Panc1 (cell line): ENCODE data around the gene SLC22A25. TPM values are rescaled to one million over a fixed set of nuclear protein-coding genes. Genes with fewer than 3 reads are reported as not detected.
"Not testable (repeated sequence)": the region's sequence is repeated elsewhere in the genome, so short reads cannot be mapped to it uniquely, and the experiment has no call there.

ENCODE experiments used
- ATAC-seq: fragments of 200-7000 bp; cut with Tn5 transposase; 2 replicates; pipeline ENCODE4 v1.9.1; 2020; ENCODE audit warnings: mild to moderate bottlenecking, moderate library complexity
- BruUV-seq: library from RNA; stranded (reverse); fragments of 400-500 nt; replicated peaks from 2 replicates; lab custom pipeline; 2021; lab: Mats Ljungman, UMichigan
- CTCF ChIA-PET: fragments of 300-600 bp; sonication (Branson Sonifier 250); formaldehyde crosslinking; loops from one replicate; lab custom pipeline; 2022; ENCODE audit warnings: antibody characterized with exemption; lab: Charles Lee
- POLR2A ChIA-PET: fragments of 300-600 bp; sonication (Branson Sonifier 250); formaldehyde crosslinking; loops from one replicate; lab custom pipeline; 2022; ENCODE audit warnings: antibody characterized with exemption; lab: Charles Lee
- DNase-seq: peaks from one replicate; pipeline ENCODE4 v3.0.0-alpha.2; 2010; ENCODE audit warnings: low read depth, low spot score
- H3K27ac ChIP-seq: 2 replicates; pipeline ENCODE4 v1.5.1; 2011; ENCODE audit warnings: mild to moderate bottlenecking, low read length, inconsistent platforms
- H3K27me3 ChIP-seq: fragments of 200-500 bp; sonication (Bioruptor generic); 2 replicates; pipeline ENCODE4 v1.6.0; 2014; ENCODE audit warnings: low read length, inconsistent platforms; ENCODE audit not compliant: control insufficient read depth, insufficient read depth
- H3K36me3 ChIP-seq: fragments of 200-500 bp; sonication (Bioruptor generic); 2 replicates; pipeline ENCODE4 v1.5.1; 2014; ENCODE audit warnings: inconsistent platforms, mild to moderate bottlenecking, low read length, moderate library complexity; ENCODE audit not compliant: control insufficient read depth, insufficient read depth
- H3K4me1 ChIP-seq: 2 replicates; pipeline ENCODE4 v1.5.1; 2011; ENCODE audit warnings: inconsistent platforms, mild to moderate bottlenecking, low read length, moderate library complexity; ENCODE audit not compliant: control insufficient read depth, insufficient read depth
- H3K4me3 ChIP-seq, 2 experiments: 2 replicates each; pipeline ENCODE4 v1.5.1; 2011 to 2012; ENCODE audit warnings: low read depth in 2 of 2, low read length in 2 of 2, mild to moderate bottlenecking in 2 of 2, inconsistent platforms in 1 of 2, moderate library complexity in 1 of 2
- H3K9me3 ChIP-seq: fragments of 200-500 bp; sonication (Bioruptor generic); 2 replicates; pipeline ENCODE4 v1.5.1; 2014; ENCODE audit warnings: low read depth, mild to moderate bottlenecking, inconsistent platforms, low read length, moderate library complexity; ENCODE audit not compliant: control insufficient read depth, insufficient read depth
- CTCF ChIP-seq: fragments of 450-650 bp; IDR thresholded peaks from 2 replicates; pipeline ENCODE4 v1.5.1; 2017; ENCODE audit warnings: mild to moderate bottlenecking
- POLR2AphosphoS5 ChIP-seq: IDR thresholded peaks from 2 replicates; pipeline ENCODE4 v1.6.1; 2012; ENCODE audit warnings: mild to moderate bottlenecking, low read depth, low read length, moderate library complexity
- REST ChIP-seq, 2 experiments: IDR thresholded peaks; 2 replicates each; pipeline ENCODE4 v1.6.1; 2011 to 2012; ENCODE audit warnings: low read depth in 2 of 2, control low read depth in 1 of 2, low read length in 1 of 2, mild to moderate bottlenecking in 1 of 2, moderate library complexity in 1 of 2; ENCODE audit not compliant: insufficient read depth in 1 of 2
- SIN3A ChIP-seq: IDR thresholded peaks from 2 replicates; pipeline ENCODE4 v1.6.1; 2012; ENCODE audit warnings: low read depth, mild to moderate bottlenecking, low read length, moderate library complexity, borderline replicate concordance; ENCODE audit not compliant: insufficient read depth
- TCF7L2 ChIP-seq: IDR thresholded peaks from 2 replicates; pipeline ENCODE4 v1.6.1; 2011; ENCODE audit warnings: mild to moderate bottlenecking, low read depth, low read length, inconsistent platforms
- in situ Hi-C: cut with HindIII; loops from 2 replicates; pipeline ENCODE4 v1.10.0; 2016; ENCODE audit warnings: low sequenced_read_pairs, low pct_unique_long_range_greater_than_20kb
- intact Hi-C: fragments of 100-400 bp; cut with micrococcal nuclease; formaldehyde crosslinking; loops from one replicate; pipeline ENCODE4 v1.10.0; 2022; ENCODE audit not compliant: unreplicated experiment
- total RNA-seq: library from RNA; stranded (reverse); gene quantifications from one replicate; pipeline ENCODE4 v1.2.1, GENCODE V29; 2021; ENCODE audit not compliant: unreplicated experiment

SLC22A25 gene
- total RNA-seq, 1 experiment from 2014 or later = not detected

- Histone ChIP-seq H3K27ac (no peak overlapping the region), H3K27me3 (no peaks in the 10 kb centered on the region), H3K9me3 (no peaks in the 10 kb centered on the region), H3K36me3 (no peaks in the 10 kb centered on the region), H3K4me1 (no peaks in the 10 kb centered on the region), H3K4me3 (no peak overlapping the region)
- DNase-seq = no peak
- no TSS peak for BruUV-seq
- intact Hi-C loops = no loop called here
- ATAC-seq = no peak
- POLR2A ChIA-PET = no interaction called here
- CTCF ChIA-PET = no interaction called here
- TF ChIP-seq REST (IDR thresholded peaks at IDR 0.05; ENCODE audit: insufficient read depth in 1 of 2, low read depth in 2 of 2, low read length in 1 of 2) = no peak
- TF ChIP-seq TCF7L2 = no peak
- no peak for TF ChIP-seq CTCF
- no peak for TF ChIP-seq SIN3A
- TF ChIP-seq POLR2AphosphoS5 = no peak
- in situ Hi-C loops = no loop called here
These were observed 6.0 kb downstream of the SLC22A25 start for GRCh38 chr11:63237413-63237812.

- H3K27me3 ChIP-seq, H3K4me1 ChIP-seq, H3K9me3 ChIP-seq, DNase-seq, CTCF ChIA-PET, BruUV-seq, in situ Hi-C loops, H3K4me3 ChIP-seq, intact Hi-C loops, POLR2A ChIA-PET, H3K27ac ChIP-seq, ATAC-seq, H3K36me3 ChIP-seq: not testable (repeated sequence)
These were observed 7.6 kb downstream of the SLC22A25 start for GRCh38 chr11:63235471-63236461.

GRCh38 chr11:63229815-63230214, 13.6 kb downstream of the SLC22A25 start:
- Histone ChIP-seq H3K4me1 (no peaks in the 10 kb centered on the region), H3K27ac (no peak overlapping the region), H3K36me3 (no peaks in the 10 kb centered on the region), H3K4me3 (no peak overlapping the region), H3K27me3 (0 out of 2 replicates have a peak, but pooled peaks cover 3% of the 10 kb centered on the region), H3K9me3 (no peaks in the 10 kb centered on the region)
- POLR2A ChIA-PET = no interaction called here
- no peak for ATAC-seq
- BruUV-seq = no TSS peak
- CTCF ChIA-PET = no interaction called here
- DNase-seq = no peak
- in situ Hi-C loops (no loop called here), intact Hi-C loops (no loop called here)
- TF ChIP-seq TCF7L2 (no peak), SIN3A (no peak), CTCF (no peak), REST (IDR thresholded peaks at IDR 0.05; ENCODE audit: insufficient read depth in 1 of 2, low read depth in 2 of 2, low read length in 1 of 2) (no peak), POLR2AphosphoS5 (no peak)
